ENCODE results near the gene MAN2B2.

The MAN2B2 gene

GRCh38 chr4:6620296-6620695 is 45.3 kb downstream of the MAN2B2 start:
- Histone ChIP-seq H2AFZ (ENCODE audit: low read depth, low read length) (no peak overlapping the region), H3K9ac (ENCODE audit: low read length) (no peak overlapping the region), H3K27ac (ENCODE audit: low read length) (no peak overlapping the region), H3K27me3 (ENCODE audit: low read depth, low read length) (no peaks in the 10 kb centered on the region), H4K20me1 (ENCODE audit: insufficient read depth, low read length) (no peaks in the 10 kb centered on the region), H3K4me2 (ENCODE audit: low read length) (no peak overlapping the region), H3K36me3 (replicated peaks; ENCODE audit: low read depth, low read length) (peaks cover 4% of the 10 kb centered on the region), H3K4me3 (ENCODE audit: low read length) (no peak overlapping the region), H3K4me1 (ENCODE audit: low read length) (no peaks in the 10 kb centered on the region), H3K9me3 (ENCODE audit: insufficient read depth, low read length) (no peaks in the 10 kb centered on the region), H3K79me2 (ENCODE audit: low read length) (no peaks in the 10 kb centered on the region)
- TF ChIP-seq EZH2phosphoT487 (IDR thresholded peaks at IDR 0.05; ENCODE audit: low read depth): no peak
- TF ChIP-seq, protein P1, sequence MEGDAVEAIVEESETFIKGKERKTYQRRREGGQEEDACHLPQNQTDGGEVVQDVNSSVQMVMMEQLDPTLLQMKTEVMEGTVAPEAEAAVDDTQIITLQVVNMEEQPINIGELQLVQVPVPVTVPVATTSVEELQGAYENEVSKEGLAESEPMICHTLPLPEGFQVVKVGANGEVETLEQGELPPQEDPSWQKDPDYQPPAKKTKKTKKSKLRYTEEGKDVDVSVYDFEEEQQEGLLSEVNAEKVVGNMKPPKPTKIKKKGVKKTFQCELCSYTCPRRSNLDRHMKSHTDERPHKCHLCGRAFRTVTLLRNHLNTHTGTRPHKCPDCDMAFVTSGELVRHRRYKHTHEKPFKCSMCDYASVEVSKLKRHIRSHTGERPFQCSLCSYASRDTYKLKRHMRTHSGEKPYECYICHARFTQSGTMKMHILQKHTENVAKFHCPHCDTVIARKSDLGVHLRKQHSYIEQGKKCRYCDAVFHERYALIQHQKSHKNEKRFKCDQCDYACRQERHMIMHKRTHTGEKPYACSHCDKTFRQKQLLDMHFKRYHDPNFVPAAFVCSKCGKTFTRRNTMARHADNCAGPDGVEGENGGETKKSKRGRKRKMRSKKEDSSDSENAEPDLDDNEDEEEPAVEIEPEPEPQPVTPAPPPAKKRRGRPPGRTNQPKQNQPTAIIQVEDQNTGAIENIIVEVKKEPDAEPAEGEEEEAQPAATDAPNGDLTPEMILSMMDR (IDR thresholded peaks at IDR 0.05; ENCODE audit: low read depth, low read length): no peak

DNA sequence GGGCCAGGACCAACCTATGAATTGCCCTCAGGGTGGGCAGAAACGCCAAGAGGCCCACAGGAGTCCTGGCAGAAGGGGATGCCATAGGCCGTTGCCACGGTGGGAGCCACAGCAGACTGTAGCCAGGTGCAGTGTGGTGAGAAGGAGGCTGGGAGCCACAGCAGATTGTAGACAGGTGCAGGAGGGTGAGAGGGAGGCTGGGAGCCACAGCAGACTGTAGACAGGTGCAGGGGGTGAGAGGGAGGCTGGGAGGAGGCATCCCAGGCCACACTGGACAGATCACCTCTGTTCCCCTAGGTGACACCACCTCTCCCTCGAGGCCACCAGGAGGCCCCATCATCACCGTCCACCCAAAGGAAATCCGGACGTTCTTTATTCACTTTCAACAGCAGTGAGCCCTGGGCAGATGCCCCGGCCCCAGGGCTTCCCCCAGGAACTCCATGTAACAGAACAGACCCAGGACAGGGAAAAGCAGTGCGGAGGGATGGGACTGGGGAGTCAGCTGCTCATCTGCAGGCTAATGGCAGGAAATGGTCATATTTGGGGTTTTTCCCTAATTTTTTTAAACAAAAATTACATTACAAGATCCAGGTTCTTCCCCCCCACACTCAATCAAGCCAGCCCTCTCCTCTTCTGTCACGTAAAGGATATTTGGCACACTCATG is 46.0 kb downstream of the MAN2B2 start:
- Histone ChIP-seq H3K9ac (ENCODE audit: low read length) (no peak overlapping the region), H3K27ac (ENCODE audit: low read length) (no peak overlapping the region), H4K20me1 (ENCODE audit: insufficient read depth, low read length) (no peaks in the 10 kb centered on the region), H2AFZ (ENCODE audit: low read depth, low read length) (no peak overlapping the region), H3K4me2 (ENCODE audit: low read length) (no peak overlapping the region), H3K36me3 (replicated peaks; ENCODE audit: low read depth, low read length) (peaks cover 4% of the 10 kb centered on the region), H3K4me1 (ENCODE audit: low read length) (no peaks in the 10 kb centered on the region), H3K27me3 (ENCODE audit: low read depth, low read length) (no peaks in the 10 kb centered on the region), H3K79me2 (ENCODE audit: low read length) (no peaks in the 10 kb centered on the region), H3K4me3 (ENCODE audit: low read length) (no peak overlapping the region), H3K9me3 (ENCODE audit: insufficient read depth, low read length) (no peaks in the 10 kb centered on the region)
- TF ChIP-seq, protein P1 (IDR thresholded peaks at IDR 0.05; ENCODE audit: low read depth, low read length): no peak
- TF ChIP-seq EZH2phosphoT487 (IDR thresholded peaks at IDR 0.05; ENCODE audit: low read depth): no peak

DNA sequence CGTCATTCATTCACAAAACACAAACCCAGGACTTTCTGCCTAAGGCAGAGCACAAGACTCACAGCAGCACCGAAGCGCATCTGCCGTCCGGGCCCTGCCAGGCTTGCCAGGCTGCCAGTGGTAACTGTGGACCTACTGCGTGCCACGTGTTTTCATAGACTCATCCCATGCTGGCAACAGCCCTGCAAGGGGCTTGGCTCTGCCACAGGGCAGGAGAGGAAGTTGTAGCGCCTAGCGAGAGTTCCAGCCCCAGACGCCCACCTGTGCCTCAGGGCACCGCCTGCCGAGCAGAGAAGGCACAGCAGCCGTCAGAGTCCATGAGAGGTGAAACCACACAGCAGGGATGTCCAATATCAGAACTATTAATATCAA is 46.6 kb downstream of the MAN2B2 start:
- Histone ChIP-seq H3K27me3 (ENCODE audit: low read depth, low read length) (no peaks in the 10 kb centered on the region), H2AFZ (ENCODE audit: low read depth, low read length) (no peak overlapping the region), H3K9ac (ENCODE audit: low read length) (no peak overlapping the region), H4K20me1 (ENCODE audit: insufficient read depth, low read length) (no peaks in the 10 kb centered on the region), H3K9me3 (ENCODE audit: insufficient read depth, low read length) (no peaks in the 10 kb centered on the region), H3K79me2 (ENCODE audit: low read length) (no peaks in the 10 kb centered on the region), H3K4me2 (ENCODE audit: low read length) (no peak overlapping the region), H3K36me3 (replicated peaks; ENCODE audit: low read depth, low read length) (no peaks in the 10 kb centered on the region), H3K4me1 (ENCODE audit: low read length) (no peaks in the 10 kb centered on the region), H3K27ac (ENCODE audit: low read length) (no peak overlapping the region), H3K4me3 (ENCODE audit: low read length) (no peak overlapping the region)
- TF ChIP-seq, protein P1 (IDR thresholded peaks at IDR 0.05; ENCODE audit: low read depth, low read length): no peak
- TF ChIP-seq EZH2phosphoT487 (IDR thresholded peaks at IDR 0.05; ENCODE audit: low read depth): no peak

DNA sequence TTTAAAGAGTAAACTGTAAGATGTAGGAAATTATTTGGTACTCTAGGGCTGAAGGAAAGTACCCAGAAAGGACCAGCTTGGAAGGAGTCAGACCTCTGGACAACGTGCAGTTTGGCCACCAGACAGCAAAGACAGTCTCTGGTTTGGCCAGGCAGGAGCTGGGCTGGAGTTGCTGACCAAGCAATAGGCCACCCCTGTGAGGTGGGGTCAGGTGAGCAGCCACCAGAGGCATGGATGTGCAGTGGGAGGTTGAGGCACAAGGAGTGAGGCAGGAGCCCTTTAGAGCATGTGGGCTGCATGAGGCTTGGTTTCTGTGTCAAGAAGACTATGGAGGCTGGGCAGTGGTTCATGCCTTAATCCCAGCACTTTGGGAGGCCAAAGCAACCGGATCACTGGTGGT is 47.8 kb downstream of the MAN2B2 start:
- Histone ChIP-seq H3K9ac (ENCODE audit: low read length) (no peak overlapping the region), H3K27me3 (ENCODE audit: low read depth, low read length) (no peaks in the 10 kb centered on the region), H3K4me3 (ENCODE audit: low read length) (no peak overlapping the region), H3K27ac (ENCODE audit: low read length) (no peak overlapping the region), H3K4me2 (ENCODE audit: low read length) (no peak overlapping the region), H4K20me1 (ENCODE audit: insufficient read depth, low read length) (no peaks in the 10 kb centered on the region), H3K79me2 (ENCODE audit: low read length) (no peaks in the 10 kb centered on the region), H2AFZ (ENCODE audit: low read depth, low read length) (no peak overlapping the region), H3K4me1 (ENCODE audit: low read length) (no peaks in the 10 kb centered on the region), H3K36me3 (replicated peaks; ENCODE audit: low read depth, low read length) (no peaks in the 10 kb centered on the region), H3K9me3 (ENCODE audit: insufficient read depth, low read length) (no peaks in the 10 kb centered on the region)
- TF ChIP-seq, protein P1 (IDR thresholded peaks at IDR 0.05; ENCODE audit: low read depth, low read length): no peak
- TF ChIP-seq EZH2phosphoT487 (IDR thresholded peaks at IDR 0.05; ENCODE audit: low read depth): no peak
